ENCODE results near the gene LDB3.

LDB3 gene

GRCh38 chr10:86651631-86652331, 16.5 kb upstream of the LDB3 start:
- no peak for DNase-seq

- DNase-seq: no peak
These were observed 15.7 kb upstream of the LDB3 start for GRCh38 chr10:86652361-86653202.

GRCh38 chr10:86653379-86653778, 14.9 kb upstream of the LDB3 start:
- no peak for DNase-seq

GRCh38 chr10:86653987-86654386, 14.3 kb upstream of the LDB3 start:
- no peak for DNase-seq

- DNase-seq: peak; percentile 6
These were observed 13.7 kb upstream of the LDB3 start, which contains the start of gene OPN4 for GRCh38 chr10:86654411-86655172. OPN4 (plus strand) TSS chr10:86654547; CDS start chr10:86654784, 237 bp downstream.

DNA sequence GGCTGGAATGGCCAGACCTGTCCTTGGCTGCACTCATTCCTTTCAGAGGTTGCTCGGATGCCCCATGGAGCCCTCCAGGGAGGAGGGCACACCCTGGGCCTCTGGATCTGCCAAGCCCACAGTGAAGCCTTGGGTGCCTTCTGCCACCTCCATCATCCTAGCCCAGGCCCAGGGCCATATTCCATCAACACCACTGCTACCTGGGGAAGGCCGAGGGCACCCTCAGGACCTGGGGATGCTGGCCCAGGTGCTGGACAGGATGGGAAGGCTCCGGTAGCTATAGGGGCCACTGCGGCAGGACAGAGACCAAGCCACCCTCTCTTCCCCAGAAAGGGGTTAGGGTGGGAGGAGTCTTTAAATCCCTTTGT, 13.2 kb upstream of the LDB3 start:
- DNase-seq: no peak

DNA sequence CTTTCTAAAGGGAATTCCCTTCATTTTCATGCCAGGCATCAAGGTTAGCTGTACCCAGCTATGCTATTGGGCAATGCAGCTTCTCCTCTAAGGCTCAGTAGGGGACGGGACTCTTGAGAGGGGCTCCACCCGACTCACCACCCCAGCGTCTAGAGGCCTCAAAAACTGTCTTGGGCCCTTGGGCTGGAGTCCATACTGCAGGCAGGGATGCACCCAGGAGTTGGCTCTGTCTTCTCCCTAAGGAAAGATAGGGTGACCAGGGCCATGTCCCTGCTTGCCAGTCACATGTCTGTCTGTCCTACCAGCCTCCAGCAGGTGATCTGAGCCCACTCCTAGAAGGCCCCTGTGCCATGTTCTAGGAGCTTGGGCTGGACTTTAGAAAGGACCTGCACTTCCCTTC, 12.7 kb upstream of the LDB3 start:
- peak; percentile 6 for DNase-seq

DNA sequence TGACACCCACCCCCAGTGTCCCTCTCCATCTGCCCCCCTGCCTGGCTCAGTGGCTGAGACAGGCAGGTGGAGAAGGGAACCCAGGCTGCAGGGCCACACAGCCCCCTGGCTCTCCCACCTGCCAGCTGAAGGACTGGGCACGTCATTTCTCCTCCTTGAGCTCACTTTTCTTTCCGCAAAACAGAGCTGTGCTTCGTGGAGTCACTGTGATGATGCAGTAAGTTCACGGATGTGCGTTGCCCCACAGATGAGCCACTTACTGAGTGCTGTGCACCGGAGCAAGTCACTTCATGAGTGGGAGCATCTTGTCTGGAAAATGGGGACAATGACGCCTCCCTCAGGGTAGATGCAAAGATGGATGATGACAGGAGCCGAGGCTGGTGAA, 11.3 kb upstream of the LDB3 start:
- DNase-seq: no peak

GRCh38 chr10:86657396-86658011, 10.8 kb upstream of the LDB3 start:
- DNase-seq: no peak

- DNase-seq: peak; percentile 10
These were observed 10.0 kb upstream of the LDB3 start for GRCh38 chr10:86658261-86658741.

DNA sequence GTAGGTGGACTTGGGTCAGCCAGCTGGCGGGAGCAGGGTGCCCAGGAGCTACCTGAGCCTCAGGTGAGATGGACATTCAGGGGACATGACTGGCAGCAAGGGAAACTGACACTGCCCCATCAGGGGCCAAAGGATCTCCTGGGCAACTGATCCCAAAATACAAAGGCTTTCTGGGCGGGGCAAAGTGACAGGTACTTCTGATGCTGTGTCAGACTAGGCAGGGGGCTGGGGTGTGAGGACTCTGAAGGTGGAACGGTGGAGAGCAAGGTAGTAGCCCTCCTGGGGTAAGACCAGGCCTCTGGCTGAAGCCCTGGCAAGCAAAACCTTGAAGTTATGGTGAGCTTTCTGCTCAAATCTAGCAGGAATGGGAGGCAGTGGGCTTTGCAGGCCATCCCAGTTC, 9.6 kb upstream of the LDB3 start:
- DNase-seq: no peak

- no peak for DNase-seq
These were observed 9.1 kb upstream of the LDB3 start for GRCh38 chr10:86659161-86659691.

DNA sequence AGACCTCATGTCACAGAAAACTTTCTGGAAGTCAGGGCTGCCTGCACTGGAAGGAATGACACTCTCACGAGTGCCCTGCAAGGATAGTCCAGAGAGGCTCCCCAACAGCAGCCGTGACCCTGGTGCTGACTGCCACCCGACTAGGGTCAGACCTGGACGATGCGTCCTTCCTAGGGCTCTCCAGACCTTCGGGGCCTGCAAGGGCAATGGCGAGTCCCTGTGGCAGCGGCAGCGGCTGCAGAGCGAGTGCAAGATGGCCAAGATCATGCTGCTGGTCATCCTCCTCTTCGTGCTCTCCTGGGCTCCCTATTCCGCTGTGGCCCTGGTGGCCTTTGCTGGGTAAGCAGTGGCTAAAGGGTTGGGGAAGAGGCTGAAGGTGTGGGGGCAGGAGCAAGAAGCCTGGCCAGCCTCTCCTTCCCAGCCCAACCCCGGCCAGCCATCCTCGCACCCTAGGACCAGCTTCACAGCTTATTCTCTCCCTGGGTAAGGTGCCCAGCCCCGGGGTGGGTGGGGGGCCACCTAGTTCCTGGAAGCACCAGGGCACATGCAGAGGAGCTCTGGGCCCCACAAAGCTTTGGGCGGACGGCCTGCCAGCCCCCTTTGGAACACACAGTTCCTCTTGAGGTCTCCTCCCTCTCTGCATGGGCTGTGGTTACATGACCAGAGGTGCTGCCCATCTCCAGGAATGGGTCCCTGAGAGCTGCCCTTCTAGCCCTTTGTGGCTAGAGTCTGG, 8.4 kb upstream of the LDB3 start:
- no peak for DNase-seq

DNA sequence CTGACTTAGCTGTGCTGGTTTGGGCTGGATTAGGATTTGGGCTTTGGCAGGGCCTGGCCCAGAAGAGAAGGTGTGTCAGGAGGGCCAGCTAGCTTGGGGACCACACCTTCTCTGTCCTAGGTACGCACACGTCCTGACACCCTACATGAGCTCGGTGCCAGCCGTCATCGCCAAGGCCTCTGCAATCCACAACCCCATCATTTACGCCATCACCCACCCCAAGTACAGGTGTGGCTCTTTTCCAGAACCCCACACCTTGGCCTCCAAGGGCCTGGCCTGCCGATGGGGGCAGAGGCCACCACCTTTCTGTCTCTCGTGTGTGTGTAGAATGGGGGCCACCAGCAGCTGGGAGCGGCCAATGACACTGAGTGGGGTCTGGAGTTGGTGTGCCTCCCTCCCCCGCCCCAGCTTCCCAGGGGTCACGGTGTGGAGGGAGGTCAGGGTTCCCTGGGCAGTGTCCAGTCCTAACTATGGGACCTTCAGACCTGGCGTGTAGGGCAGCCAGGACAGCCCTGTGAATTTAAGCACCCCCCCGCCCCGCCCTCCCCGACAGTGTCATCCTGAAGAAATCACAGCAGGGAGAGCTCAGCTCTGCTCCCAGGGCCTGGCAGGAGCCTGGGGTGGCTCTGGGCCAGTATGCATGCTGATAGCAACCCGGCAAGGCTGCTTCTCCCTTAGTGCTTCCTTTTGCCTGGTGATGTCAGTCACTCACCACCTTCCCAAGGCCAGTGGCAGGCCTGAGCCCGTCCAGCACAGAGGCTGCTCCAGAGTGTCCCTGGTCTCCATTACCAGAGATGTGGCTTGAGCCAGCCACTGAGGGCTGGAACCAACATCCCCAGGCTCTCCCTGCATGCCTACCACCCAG, 6.9 kb upstream of the LDB3 start:
- DNase-seq: no peak

- no peak for DNase-seq
These were observed 5.9 kb upstream of the LDB3 start for GRCh38 chr10:86662186-86663045.

- DNase-seq: no peak
These were observed 5.3 kb upstream of the LDB3 start for GRCh38 chr10:86663046-86663345.

DNA sequence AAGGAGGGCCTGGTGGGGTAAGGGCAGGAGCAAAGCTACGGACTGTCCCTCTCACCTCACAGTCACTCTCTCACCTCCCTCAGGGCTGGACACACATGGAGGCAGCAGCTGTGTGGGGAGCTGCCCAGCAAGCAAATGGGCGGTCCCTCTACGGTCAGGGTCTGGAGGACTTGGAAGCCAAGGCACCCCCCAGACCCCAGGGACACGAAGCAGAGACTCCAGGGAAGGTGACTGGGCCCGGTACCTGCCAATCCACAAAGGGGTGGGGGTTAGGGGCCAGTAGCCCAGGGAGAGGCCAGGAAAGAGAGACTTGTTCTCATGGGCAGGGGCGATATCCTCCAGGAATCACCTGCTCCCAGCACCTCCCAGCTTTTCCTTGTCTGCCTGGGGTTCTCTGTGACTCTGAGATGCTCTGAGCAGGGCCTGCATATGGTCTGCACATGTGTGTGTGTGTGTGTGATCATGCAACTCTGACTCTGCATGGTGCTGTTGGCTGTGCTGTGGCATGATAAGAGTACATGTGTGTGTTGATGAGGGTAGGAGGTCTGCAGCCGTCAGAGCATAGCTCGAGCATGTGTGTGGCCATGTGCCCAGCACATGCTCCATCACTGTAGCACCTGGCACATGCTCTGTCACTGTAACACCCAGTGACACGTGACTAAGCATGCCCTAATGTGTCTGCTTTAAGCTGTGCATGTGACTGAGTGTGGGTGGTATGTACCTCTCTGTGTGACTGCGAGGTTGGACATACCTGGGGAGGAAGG, 4.6 kb upstream of the LDB3 start:
- no peak for DNase-seq

- DNase-seq: no peak
These were observed 3.7 kb upstream of the LDB3 start for GRCh38 chr10:86664341-86665217.

Measured in activated naive CD4-positive, alpha-beta T cell treated with anti-CD3 and anti-CD28 coated beads, Interleukin-2, amount 50 U/mL, for 16 hours (primary cell).